ENCODE results near the gene GRIN2C.

Gene GRIN2C

DNA sequence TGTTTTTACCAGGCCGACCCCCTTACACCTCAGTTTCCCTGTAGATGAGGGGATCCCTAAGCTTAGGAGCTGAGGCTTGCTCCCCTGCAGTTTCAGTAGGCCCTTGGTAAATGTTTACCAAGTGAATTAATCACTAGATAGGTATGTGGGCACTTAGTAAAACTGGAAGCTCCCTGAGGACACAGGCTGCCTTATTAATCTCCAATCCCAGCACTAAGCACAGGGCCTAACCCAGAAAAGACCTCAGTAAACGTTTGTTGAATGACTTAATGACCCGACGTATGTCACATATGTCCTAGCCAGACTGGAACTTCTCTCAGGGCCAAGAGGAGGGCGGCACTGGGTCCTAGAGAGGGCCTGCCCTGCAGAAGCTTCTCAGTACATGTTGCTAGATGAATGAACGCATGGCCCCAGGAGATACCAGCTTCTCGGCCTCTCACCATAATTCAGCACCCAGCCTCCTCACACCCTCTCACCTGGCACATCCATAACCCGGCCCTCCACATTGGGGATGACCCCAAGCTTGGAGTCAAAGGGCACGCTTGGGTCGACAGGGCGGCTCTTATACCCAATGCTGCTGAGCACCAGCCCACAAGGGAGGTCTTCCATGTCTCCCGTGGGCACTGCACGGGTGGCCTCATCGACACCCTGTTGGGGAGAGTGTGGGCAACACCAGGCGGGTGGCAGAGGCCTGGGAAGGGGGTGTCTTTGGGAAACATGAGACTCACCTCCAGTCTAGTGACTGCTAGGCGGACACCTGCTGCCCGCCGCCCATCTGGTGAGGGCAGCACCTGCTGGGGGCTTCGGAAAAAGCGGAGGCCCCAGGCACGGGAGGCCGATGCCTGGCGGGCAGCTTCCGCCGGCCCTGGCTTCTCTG lies 4.0 kb upstream of the GRIN2C start:
- no peak for DNase-seq (ENCODE audit: low read depth)
- H3K4me3 ChIP-seq (ENCODE audit: low read depth, low read length), result no peak overlapping the region
- TF ChIP-seq, protein P1, sequence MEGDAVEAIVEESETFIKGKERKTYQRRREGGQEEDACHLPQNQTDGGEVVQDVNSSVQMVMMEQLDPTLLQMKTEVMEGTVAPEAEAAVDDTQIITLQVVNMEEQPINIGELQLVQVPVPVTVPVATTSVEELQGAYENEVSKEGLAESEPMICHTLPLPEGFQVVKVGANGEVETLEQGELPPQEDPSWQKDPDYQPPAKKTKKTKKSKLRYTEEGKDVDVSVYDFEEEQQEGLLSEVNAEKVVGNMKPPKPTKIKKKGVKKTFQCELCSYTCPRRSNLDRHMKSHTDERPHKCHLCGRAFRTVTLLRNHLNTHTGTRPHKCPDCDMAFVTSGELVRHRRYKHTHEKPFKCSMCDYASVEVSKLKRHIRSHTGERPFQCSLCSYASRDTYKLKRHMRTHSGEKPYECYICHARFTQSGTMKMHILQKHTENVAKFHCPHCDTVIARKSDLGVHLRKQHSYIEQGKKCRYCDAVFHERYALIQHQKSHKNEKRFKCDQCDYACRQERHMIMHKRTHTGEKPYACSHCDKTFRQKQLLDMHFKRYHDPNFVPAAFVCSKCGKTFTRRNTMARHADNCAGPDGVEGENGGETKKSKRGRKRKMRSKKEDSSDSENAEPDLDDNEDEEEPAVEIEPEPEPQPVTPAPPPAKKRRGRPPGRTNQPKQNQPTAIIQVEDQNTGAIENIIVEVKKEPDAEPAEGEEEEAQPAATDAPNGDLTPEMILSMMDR (conservative IDR thresholded peaks at IDR 0.05; ENCODE audit: low read depth, low read length), result no peak

DNA sequence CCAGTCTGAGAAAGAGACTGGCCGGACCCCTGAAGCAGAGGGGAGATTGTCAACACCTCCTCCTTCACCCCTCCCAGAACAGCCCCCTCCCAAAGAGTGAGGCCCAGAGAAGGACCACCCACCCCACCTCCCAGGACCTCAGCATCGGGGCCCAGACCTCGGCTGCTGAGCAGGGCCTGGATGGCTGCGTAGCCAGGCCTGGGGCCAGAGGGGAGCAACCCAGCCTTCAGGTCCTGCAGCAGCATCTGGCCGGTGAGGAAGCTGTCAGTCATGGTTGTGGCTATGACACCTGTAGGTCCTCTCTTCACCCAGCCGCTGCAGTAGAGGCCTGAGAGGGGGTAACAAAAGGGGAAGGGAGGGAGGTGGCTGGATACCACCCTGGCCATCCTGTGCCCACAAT lies 3.2 kb upstream of the GRIN2C start:
- no peak overlapping the region for H3K4me3 ChIP-seq (ENCODE audit: low read depth, low read length)
- DNase-seq (ENCODE audit: low read depth), result no peak
- TF ChIP-seq, protein P1 (conservative IDR thresholded peaks at IDR 0.05; ENCODE audit: low read depth, low read length), result no peak

DNA sequence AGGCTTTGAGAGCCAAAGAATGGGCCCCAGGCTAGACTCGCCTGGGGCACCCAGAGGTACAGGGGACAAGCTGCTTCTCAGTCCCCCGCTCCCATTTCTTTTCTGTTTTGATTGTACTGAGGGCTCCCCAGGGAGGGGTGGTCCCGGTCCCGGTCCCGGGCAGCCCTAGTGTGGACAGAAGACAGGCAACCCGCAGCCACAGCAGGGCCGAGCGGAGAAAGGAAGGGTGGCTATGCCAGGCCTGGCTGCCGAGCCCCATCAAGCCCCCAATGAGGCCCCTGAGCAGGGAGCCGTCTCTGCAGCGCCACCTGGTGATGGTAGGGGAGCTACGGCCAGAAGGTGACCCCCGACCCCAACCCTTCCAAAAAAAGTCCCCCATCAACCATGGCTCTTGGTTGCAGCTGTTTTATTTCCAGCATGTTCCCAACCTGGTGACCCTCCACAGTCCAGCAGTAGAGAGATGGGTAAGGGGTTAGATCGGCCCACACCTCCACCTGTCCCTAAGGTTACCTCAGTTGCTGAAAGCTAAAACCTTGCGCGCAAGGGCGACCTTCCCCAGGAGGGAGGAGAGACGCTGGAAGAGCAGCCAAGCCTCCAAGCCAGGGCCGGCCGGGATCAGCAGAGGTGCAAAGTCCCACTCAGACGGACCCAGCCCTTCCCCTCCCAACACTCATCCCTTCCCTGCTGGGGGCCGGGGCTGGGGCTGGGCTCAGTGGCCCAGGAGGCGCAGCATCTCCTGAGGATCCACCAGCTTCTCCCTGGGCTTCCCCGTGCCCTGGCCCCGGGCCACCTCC lies 2.6 kb upstream of the GRIN2C start:
- DNase-seq (ENCODE audit: low read depth), result peak; percentile 59
- TF ChIP-seq, protein P1 (conservative IDR thresholded peaks at IDR 0.05; ENCODE audit: low read depth, low read length), result peak; percentile 80
- no peak overlapping the region for H3K4me3 ChIP-seq (ENCODE audit: low read depth, low read length)

DNA sequence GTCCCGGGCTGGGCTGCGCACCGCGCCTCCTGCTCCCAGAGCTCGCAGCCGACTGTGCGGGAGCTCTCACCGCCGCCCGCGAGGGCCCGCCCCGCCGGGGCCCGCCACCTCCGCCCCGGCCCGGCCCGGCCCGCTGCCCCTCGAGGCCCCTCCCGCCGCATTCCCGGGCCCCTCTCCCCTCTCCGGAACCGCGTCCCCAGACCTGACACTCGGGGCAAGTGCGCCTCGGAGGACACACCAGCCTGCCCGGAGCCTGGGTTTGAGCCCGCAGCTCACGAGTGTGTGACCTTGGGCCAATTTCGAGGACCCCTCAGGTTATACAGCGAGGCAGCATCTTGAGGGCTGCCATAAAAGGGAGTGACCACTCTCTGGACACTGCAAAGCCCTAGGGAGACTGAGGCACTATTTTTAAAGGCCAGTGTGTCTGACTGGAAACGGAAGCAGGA lies 2.0 kb upstream of the GRIN2C start:
- TF ChIP-seq, protein P1 (conservative IDR thresholded peaks at IDR 0.05; ENCODE audit: low read depth, low read length), result no peak
- no peak overlapping the region for H3K4me3 ChIP-seq (ENCODE audit: low read depth, low read length)
- DNase-seq (ENCODE audit: low read depth), result no peak

DNA sequence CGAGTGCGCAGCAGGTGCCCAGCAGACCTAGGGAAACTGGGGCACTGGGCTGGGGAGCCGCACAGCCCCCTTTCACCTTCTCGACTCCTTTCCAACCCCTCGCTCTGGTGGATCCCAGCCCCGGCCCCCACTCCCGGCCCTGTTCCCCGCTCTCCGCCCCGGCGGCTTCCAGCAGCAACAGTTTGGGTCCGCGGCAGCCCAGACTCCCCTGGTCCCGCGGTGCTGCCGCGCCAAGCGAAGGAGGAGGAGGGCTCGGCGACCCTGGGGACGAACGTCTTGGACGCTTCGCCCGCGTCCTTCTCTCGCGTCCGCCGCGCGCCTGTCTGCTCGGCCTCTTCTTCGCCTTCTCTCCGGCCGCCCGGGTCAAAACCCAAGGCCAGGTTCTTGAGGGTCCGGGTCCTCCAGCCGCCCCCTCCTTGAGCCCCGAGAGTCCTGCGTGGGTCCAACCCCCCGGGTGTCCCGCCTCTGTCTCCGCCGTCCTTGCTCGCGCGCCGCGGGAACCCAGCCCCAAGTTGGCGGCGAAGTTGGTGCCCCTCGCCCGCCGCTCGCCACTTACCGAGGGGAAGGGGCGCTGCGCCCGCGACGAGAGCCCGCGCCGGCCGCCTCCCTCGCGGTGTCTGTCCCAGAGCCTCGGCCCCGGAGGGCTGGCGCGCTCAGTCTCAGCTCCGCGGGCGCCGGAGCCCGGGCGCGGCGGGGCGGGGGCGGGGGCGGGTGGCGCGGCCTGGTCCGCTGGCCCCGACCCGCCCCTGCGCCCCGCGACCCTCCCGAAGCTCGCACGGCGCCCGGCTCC lies 1.4 kb upstream of the GRIN2C start:
- no peak overlapping the region for H3K4me3 ChIP-seq (ENCODE audit: low read depth, low read length)
- TF ChIP-seq, protein P1 (conservative IDR thresholded peaks at IDR 0.05; ENCODE audit: low read depth, low read length), result no peak

DNA sequence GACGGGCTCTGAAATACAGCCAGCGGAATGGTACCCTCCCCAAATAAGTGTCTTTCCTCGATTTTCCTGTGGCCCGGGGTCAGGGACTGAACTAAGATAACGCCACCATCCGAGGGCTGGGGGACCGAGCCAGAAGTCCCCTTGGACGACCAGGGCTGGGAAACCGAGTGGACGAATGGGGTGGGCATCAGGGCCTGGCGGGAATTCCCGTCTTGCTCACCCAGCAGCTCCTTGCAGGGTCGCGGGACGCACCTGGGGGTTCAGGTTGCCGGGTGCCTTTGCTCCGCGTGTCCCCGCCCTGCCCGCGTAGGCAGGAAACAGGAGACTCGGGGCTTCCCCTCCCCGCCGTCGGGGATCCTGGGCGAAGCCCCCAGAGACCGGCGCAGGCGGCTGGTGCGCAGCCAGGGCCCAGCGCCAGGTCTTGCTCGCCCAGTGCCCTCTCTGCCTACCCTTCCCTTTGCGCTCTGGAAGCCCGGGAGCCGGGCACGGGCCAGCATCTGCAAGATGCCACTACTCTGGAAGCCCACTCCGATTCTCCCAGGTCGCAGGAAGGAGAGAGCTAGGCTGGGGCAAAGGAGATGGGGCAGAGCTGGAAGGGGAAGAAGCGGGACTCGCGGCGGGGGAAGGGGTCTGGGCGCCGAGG lies 665 bp upstream of the GRIN2C start:
- DNase-seq (ENCODE audit: low read depth), result no peak
- H3K4me3 ChIP-seq (ENCODE audit: low read depth, low read length), result no peak overlapping the region
- TF ChIP-seq, protein P1 (conservative IDR thresholded peaks at IDR 0.05; ENCODE audit: low read depth, low read length), result no peak

More for the DNA sequence above, 1.4 kb upstream of the GRIN2C start:
- no peak for DNase-seq (ENCODE audit: low read depth)
